Measurements from ENCODE around the gene CDC6.
A peak's percentile ranks its signal among the peaks of the same experiment; 100 is the strongest.

The CDC6 gene

DNA sequence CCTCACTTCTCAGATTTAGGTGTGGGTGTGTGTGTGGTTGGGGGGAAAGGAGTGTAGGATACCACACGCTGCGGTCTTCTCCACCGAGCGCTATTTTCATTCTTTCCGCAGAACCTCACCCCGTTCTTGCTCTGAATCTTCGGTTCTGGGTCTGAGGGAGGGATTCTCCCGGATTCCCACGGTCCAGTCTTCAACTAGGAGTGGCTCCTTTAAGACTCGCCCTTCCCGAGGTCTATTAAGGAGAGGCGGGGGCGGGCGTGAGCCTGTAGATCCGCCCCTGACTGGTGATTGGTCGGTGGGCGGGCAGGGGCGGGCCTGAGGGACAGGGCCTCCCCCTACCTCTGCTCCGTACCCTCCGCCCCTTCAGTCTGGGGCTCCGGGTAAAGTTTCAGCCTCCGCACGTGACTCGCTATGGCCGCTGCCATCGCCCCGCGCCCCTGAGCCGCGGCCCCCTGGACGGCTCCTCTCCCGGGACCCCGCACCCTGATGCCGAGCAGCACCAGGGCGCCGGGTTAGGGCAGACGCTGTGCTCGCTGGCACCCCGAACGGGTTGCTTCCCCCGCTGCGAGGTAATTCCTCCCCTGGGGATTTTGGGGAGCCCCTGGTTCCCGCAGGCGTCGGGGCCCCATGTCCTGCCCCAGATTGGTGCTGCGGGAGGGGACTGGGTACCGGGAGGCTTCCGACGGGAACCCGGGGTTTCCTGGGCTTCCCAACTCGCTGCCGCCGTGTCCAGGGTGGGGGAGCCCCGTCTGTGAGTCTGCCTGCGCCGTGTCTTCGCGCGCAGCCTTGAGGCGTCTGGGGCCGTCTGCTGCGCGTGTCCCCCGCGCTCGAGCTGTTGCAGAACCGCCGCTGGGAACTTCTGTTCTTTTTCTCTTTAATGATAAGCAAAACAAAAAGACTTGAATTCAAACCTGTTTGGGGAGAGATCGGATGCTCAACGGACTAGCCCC lies 30.5 kb downstream of the CDC6 start:
- Histone ChIP-seq H4K91ac (ENCODE audit: low read length) (peak overlapping the region; percentile 84), H3K79me1 (replicated peaks; ENCODE audit: low read length, poor library complexity, severe bottlenecking) (peaks cover 9% of the 10 kb centered on the region), H3K4me2 (ENCODE audit: low read length, poor library complexity, severe bottlenecking) (peak overlapping the region; percentile 93), H3K27ac (ENCODE audit: low read length, poor library complexity, severe bottlenecking) (peak overlapping the region; percentile 95), H3K27me3 (ENCODE audit: control insufficient read depth in 1 of 2, insufficient read depth in 1 of 2, low read length in 2 of 2) (no peaks in the 10 kb centered on the region), H3K14ac (ENCODE audit: low read length in 2 of 2) (peak overlapping the region in 1 of 2 experiments; percentile 92), H2AK5ac (ENCODE audit: low read length, severe bottlenecking) (peak overlapping the region; percentile 40), H3K23ac (ENCODE audit: low read length in 2 of 2) (peak overlapping the region; percentile 46 to 51), H3K4me1 (ENCODE audit: control insufficient read depth, insufficient read depth, low read depth, low read length) (peaks cover 82% of the 10 kb centered on the region), H2AFZ (ENCODE audit: low read depth, low read length) (peak overlapping the region; percentile 19), H3K18ac (ENCODE audit: low read depth in 1 of 2, low read length in 2 of 2) (peak overlapping the region; percentile 93 to 95), H3K9ac (ENCODE audit: low read length) (peak overlapping the region; percentile 98), H2BK5ac (ENCODE audit: low read depth, low read length, poor library complexity, severe bottlenecking) (peak overlapping the region; percentile 54), H2BK15ac (ENCODE audit: low read depth, poor library complexity, severe bottlenecking) (peak overlapping the region; percentile 96), H3K36me3 (ENCODE audit: control insufficient read depth in 1 of 2, insufficient read depth in 2 of 2, low read depth in 1 of 2, low read length in 2 of 2) (no peaks in the 10 kb centered on the region), H3K9me3 (ENCODE audit: control insufficient read depth, low read length) (no peaks in the 10 kb centered on the region), H2BK12ac (ENCODE audit: low read length in 2 of 2) (peak overlapping the region in 1 of 2 experiments; percentile 80), H2BK120ac (ENCODE audit: low read depth, low read length) (peak overlapping the region; percentile 99), H3K4ac (ENCODE audit: low read depth in 1 of 2, low read length in 2 of 2) (peak overlapping the region; percentile 66 to 93), H4K8ac (ENCODE audit: low read length) (peak overlapping the region; percentile 80), H3K4me3 (ENCODE audit: insufficient read depth in 1 of 2, low read depth in 1 of 2, low read length in 2 of 2) (peak overlapping the region; percentile 83 to 88)
- under 1% methylated on average over 55 of the region's 70 CpGs for WGBS
- peak; percentile 99 for DNase-seq

DNA sequence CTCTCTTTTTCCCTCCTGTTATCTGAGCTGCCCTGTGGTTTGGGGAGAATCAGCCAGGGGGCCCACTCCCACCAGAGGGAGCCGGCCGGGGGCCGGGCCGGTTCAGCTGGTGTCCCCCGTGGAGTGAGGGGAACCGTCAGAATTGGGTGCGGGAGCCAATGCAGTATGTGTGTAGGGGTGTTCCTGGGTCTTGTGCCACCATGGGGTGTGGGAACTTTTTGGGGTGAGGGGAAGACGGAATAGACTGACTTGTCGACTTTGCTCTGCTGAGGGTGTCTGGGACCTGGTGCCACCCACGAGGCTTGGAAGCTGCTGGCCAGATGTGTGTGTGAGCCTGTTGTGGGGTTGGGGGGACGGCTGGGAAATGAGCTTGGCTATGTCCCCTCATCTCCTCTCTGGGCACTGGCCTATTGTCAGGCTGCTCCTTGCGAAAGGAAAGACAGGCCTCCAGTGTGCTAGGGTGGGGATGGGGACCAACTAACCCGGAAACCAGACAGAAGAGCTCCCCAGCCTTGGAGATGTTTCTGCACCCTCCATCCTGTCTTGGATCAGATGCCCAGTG lies 31.2 kb downstream of the CDC6 start:
- no peak for DNase-seq
- Histone ChIP-seq H3K4me3 (ENCODE audit: insufficient read depth in 1 of 2, low read depth in 1 of 2, low read length in 2 of 2) (peak overlapping the region; percentile 83 to 88), H2AFZ (ENCODE audit: low read depth, low read length) (no peak overlapping the region), H3K23ac (ENCODE audit: low read length in 2 of 2) (no peak overlapping the region), H2BK12ac (ENCODE audit: low read length in 2 of 2) (peak overlapping the region; percentile 5 to 23), H2BK15ac (ENCODE audit: low read depth, poor library complexity, severe bottlenecking) (peak overlapping the region; percentile 89), H3K4ac (ENCODE audit: low read depth in 1 of 2, low read length in 2 of 2) (peak overlapping the region in 1 of 2 experiments; percentile 58), H3K36me3 (ENCODE audit: control insufficient read depth in 1 of 2, insufficient read depth in 2 of 2, low read depth in 1 of 2, low read length in 2 of 2) (no peaks in the 10 kb centered on the region), H3K9ac (ENCODE audit: low read length) (peak overlapping the region; percentile 98), H4K8ac (ENCODE audit: low read length) (peak overlapping the region; percentile 56), H3K9me3 (ENCODE audit: control insufficient read depth, low read length) (no peaks in the 10 kb centered on the region), H3K27ac (ENCODE audit: low read length, poor library complexity, severe bottlenecking) (no peak overlapping the region), H2AK5ac (ENCODE audit: low read length, severe bottlenecking) (no peak overlapping the region), H2BK120ac (ENCODE audit: low read depth, low read length) (peak overlapping the region; percentile 77), H2BK5ac (ENCODE audit: low read depth, low read length, poor library complexity, severe bottlenecking) (no peak overlapping the region), H3K4me2 (ENCODE audit: low read length, poor library complexity, severe bottlenecking) (peak overlapping the region; percentile 93), H3K4me1 (ENCODE audit: control insufficient read depth, insufficient read depth, low read depth, low read length) (peaks cover 82% of the 10 kb centered on the region), H3K79me1 (replicated peaks; ENCODE audit: low read length, poor library complexity, severe bottlenecking) (peaks cover 9% of the 10 kb centered on the region), H3K18ac (ENCODE audit: low read depth in 1 of 2, low read length in 2 of 2) (peak overlapping the region in 1 of 2 experiments; percentile 86), H3K14ac (ENCODE audit: low read length in 2 of 2) (peak overlapping the region in 1 of 2 experiments; percentile 8), H4K91ac (ENCODE audit: low read length) (peak overlapping the region; percentile 65), H3K27me3 (ENCODE audit: control insufficient read depth in 1 of 2, insufficient read depth in 1 of 2, low read length in 2 of 2) (no peaks in the 10 kb centered on the region)
- WGBS, result 8% methylated on average over 12 of the region's 13 CpGs

DNA sequence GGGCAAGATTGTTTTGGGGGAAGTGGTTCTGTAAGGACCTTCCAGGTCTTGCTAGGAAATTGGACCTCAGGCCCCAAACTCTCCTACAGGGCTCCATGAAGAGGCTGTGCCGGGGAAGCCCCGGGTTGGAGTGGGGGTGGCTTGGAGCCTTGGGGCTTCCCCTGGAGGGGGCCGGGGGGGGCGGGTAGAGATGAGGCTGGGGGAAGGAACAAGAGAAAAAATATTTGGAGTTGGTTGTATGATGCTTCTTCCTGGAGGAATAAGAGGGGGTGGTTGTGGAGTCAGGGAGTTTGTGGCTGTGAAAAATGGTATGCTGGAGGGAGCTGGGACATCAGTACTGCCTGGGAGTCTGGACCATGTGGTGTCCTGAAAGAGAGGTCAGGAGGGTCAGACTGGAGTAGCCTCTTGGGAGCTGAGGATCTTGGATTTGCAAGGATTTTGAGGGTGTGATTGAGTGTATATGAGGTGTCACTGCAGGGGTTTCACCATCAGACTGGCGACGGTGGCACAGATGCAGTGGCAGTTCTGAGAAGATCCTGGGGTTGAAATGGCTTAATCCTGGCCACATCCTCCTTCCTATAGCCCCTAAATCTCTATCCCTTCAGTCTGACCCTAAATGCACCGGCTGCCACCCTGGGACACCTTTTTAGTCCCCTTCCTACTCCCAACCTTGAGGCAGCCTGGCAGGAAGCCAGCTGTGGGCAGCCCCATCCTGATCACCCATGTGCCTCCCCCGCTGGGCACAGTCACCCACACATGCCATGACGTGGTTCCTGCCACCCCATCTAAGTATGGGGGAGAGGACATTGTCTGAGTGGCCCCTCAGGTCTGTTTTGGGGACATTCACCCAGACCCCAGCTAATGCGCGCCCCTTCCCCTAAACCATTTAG lies 32.2 kb downstream of the CDC6 start:
- Histone ChIP-seq H3K4me1 (ENCODE audit: control insufficient read depth, insufficient read depth, low read depth, low read length) (peaks cover 75% of the 10 kb centered on the region), H3K4ac (ENCODE audit: low read depth in 1 of 2, low read length in 2 of 2) (peak overlapping the region; percentile 4 to 54), H2BK120ac (ENCODE audit: low read depth, low read length) (peak overlapping the region; percentile 24), H3K27ac (ENCODE audit: low read length, poor library complexity, severe bottlenecking) (no peak overlapping the region), H3K79me1 (replicated peaks; ENCODE audit: low read length, poor library complexity, severe bottlenecking) (peaks cover 12% of the 10 kb centered on the region), H3K14ac (ENCODE audit: low read length in 2 of 2) (no peak overlapping the region), H3K27me3 (ENCODE audit: control insufficient read depth in 1 of 2, insufficient read depth in 1 of 2, low read length in 2 of 2) (no peaks in the 10 kb centered on the region), H2AK5ac (ENCODE audit: low read length, severe bottlenecking) (peak overlapping the region; percentile 33), H3K4me2 (ENCODE audit: low read length, poor library complexity, severe bottlenecking) (peak overlapping the region; percentile 48), H2AFZ (ENCODE audit: low read depth, low read length) (no peak overlapping the region), H3K9ac (ENCODE audit: low read length) (peak overlapping the region; percentile 98), H3K4me3 (ENCODE audit: insufficient read depth in 1 of 2, low read depth in 1 of 2, low read length in 2 of 2) (peak overlapping the region in 1 of 2 experiments; percentile 88), H4K8ac (ENCODE audit: low read length) (no peak overlapping the region), H2BK12ac (ENCODE audit: low read length in 2 of 2) (peak overlapping the region; percentile 37 to 42), H2BK5ac (ENCODE audit: low read depth, low read length, poor library complexity, severe bottlenecking) (no peak overlapping the region), H3K9me3 (ENCODE audit: control insufficient read depth, low read length) (no peaks in the 10 kb centered on the region), H3K23ac (ENCODE audit: low read length in 2 of 2) (peak overlapping the region in 1 of 2 experiments; percentile 57), H4K91ac (ENCODE audit: low read length) (peak overlapping the region; percentile 52), H2BK15ac (ENCODE audit: low read depth, poor library complexity, severe bottlenecking) (no peak overlapping the region), H3K18ac (ENCODE audit: low read depth in 1 of 2, low read length in 2 of 2) (peak overlapping the region in 1 of 2 experiments; percentile 9), H3K36me3 (ENCODE audit: control insufficient read depth in 1 of 2, insufficient read depth in 2 of 2, low read depth in 1 of 2, low read length in 2 of 2) (no peaks in the 10 kb centered on the region)
- DNase-seq, result no peak
- WGBS, result 79% methylated on average over 11 of the region's 11 CpGs

Data from mesenchymal stem cell (in vitro differentiated cells and primary cell).